Testis (tissue), 2 donors: ENCODE results near the gene USP32.
"Not testable (repeated sequence)": the region's sequence is repeated elsewhere in the genome, so short reads cannot be mapped to it uniquely, and the experiment has no call there.

Experiments
- POLR2A ChIP-seq: fragments of 450-650 bp; IDR thresholded peaks from one replicate; pipeline ENCODE4 v1.6.1; 2017; ENCODE audit warnings: antibody characterized with exemption, mild to moderate bottlenecking, moderate library complexity
- TF ChIP-seq, protein P1 (sequence below), 3 experiments: fragments of 450-650 bp in 2 of 3; fragments of 200-600 bp in 1 of 3; sonication (generic) in 1 of 3; IDR thresholded peaks; one replicate each; pipeline ENCODE4 v1.5.1; 2016 to 2019; ENCODE audit warnings: antibody characterized with exemption in 3 of 3, mild to moderate bottlenecking in 2 of 3, moderate library complexity in 1 of 3

DNA sequence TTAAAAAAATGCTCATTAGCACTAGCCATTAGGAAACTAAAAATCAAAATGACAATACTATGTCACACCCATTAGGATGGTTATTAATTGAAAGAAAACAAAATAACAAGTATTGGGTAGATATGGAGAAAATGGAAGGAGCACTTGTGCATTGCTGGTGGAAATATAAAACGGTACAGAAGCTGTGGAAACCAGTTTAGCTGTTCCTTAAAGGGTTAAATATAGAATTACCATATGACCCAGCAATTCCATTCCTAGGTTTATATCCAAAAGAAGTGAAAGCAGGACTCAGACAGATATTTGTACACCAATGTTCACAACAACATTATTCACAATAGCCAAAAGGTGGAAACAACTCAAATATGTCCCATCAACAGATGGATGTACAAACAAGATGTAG is 13.7 kb downstream of the USP32 start:
- TF ChIP-seq, protein P1, sequence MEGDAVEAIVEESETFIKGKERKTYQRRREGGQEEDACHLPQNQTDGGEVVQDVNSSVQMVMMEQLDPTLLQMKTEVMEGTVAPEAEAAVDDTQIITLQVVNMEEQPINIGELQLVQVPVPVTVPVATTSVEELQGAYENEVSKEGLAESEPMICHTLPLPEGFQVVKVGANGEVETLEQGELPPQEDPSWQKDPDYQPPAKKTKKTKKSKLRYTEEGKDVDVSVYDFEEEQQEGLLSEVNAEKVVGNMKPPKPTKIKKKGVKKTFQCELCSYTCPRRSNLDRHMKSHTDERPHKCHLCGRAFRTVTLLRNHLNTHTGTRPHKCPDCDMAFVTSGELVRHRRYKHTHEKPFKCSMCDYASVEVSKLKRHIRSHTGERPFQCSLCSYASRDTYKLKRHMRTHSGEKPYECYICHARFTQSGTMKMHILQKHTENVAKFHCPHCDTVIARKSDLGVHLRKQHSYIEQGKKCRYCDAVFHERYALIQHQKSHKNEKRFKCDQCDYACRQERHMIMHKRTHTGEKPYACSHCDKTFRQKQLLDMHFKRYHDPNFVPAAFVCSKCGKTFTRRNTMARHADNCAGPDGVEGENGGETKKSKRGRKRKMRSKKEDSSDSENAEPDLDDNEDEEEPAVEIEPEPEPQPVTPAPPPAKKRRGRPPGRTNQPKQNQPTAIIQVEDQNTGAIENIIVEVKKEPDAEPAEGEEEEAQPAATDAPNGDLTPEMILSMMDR (IDR thresholded peaks at IDR 0.05), result not testable (repeated sequence)
- not testable (repeated sequence) for TF ChIP-seq POLR2A
